BE2C (cell line): ENCODE measurements around the gene P2RY1.

Source experiments
- DNase-seq: peaks from one replicate; pipeline ENCODE4 v3.0.0-alpha.2; 2020
- H3K27me3 ChIP-seq: fragments of 250-450 bp; sonication (Bioruptor Pico); 2 replicates; pipeline ENCODE4 v1.5.1; 2020; ENCODE audit warnings: mild to moderate bottlenecking
- H3K36me3 ChIP-seq: fragments of 250-450 bp; sonication (Bioruptor Pico); 2 replicates; pipeline ENCODE4 v1.5.1; 2020; ENCODE audit warnings: mild to moderate bottlenecking
- H3K4me1 ChIP-seq: fragments of 250-450 bp; sonication (Bioruptor Pico); 2 replicates; pipeline ENCODE4 v1.5.1; 2020
- H3K4me3 ChIP-seq: 2 replicates; pipeline ENCODE4 v1.5.1; 2011; ENCODE audit warnings: low read depth, low read length
- H3K9me3 ChIP-seq: fragments of 250-450 bp; sonication (Bioruptor Pico); 2 replicates; pipeline ENCODE4 v1.5.1; 2020
- CTCF ChIP-seq: IDR thresholded peaks from 2 replicates; pipeline ENCODE4 v1.5.1; 2012; ENCODE audit warnings: mild to moderate bottlenecking, low read depth, low read length

P2RY1 gene

GRCh38 chr3:152826476-152826875 is 8.5 kb upstream of the P2RY1 start:
- Histone ChIP-seq H3K27me3 (0 out of 2 replicates have a peak, but pooled peaks cover under 1% of the 10 kb centered on the region), H3K4me3 (no peak overlapping the region), H3K9me3 (no peaks in the 10 kb centered on the region), H3K4me1 (no peaks in the 10 kb centered on the region), H3K36me3 (no peaks in the 10 kb centered on the region)
- TF ChIP-seq CTCF = no peak
- no peak for DNase-seq

- DNase-seq = no peak
- H3K4me3 ChIP-seq = no peak overlapping the region
- H3K27me3 ChIP-seq = 0 out of 2 replicates have a peak, but pooled peaks cover 2% of the 10 kb centered on the region
- TF ChIP-seq CTCF = no peak
- H3K36me3 ChIP-seq = no peaks in the 10 kb centered on the region
- H3K4me1 ChIP-seq = no peaks in the 10 kb centered on the region
- no peaks in the 10 kb centered on the region for H3K9me3 ChIP-seq
Observed at GRCh38 chr3:152827313-152827712, 7.6 kb upstream of the P2RY1 start.

GRCh38 chr3:152828075-152828840 is 6.7 kb upstream of the P2RY1 start:
- DNase-seq = no peak
- Histone ChIP-seq H3K9me3 (no peaks in the 10 kb centered on the region), H3K4me3 (no peak overlapping the region), H3K4me1 (no peaks in the 10 kb centered on the region), H3K36me3 (no peaks in the 10 kb centered on the region), H3K27me3 (peaks cover 7% of the 10 kb centered on the region)
- no peak for TF ChIP-seq CTCF

GRCh38 chr3:152830245-152830644 is 4.7 kb upstream of the P2RY1 start:
- no peak for TF ChIP-seq CTCF
- no peak overlapping the region for H3K4me3 ChIP-seq
- H3K4me1 ChIP-seq = no peaks in the 10 kb centered on the region
- H3K9me3 ChIP-seq = no peaks in the 10 kb centered on the region
- no peaks in the 10 kb centered on the region for H3K36me3 ChIP-seq
- H3K27me3 ChIP-seq = peaks cover 27% of the 10 kb centered on the region
- no peak for DNase-seq

- DNase-seq = no peak
- no peaks in the 10 kb centered on the region for H3K4me1 ChIP-seq
- H3K36me3 ChIP-seq = no peaks in the 10 kb centered on the region
- TF ChIP-seq CTCF = no peak
- H3K9me3 ChIP-seq = no peaks in the 10 kb centered on the region
- H3K4me3 ChIP-seq = no peak overlapping the region
- H3K27me3 ChIP-seq = peaks cover 45% of the 10 kb centered on the region
Observed at GRCh38 chr3:152832046-152832445, 2.9 kb upstream of the P2RY1 start.

GRCh38 chr3:152833089-152833488 is 1.8 kb upstream of the P2RY1 start:
- H3K4me1 ChIP-seq = no peaks in the 10 kb centered on the region
- DNase-seq = no peak
- H3K36me3 ChIP-seq = no peaks in the 10 kb centered on the region
- TF ChIP-seq CTCF = no peak
- H3K4me3 ChIP-seq = no peak overlapping the region
- H3K27me3 ChIP-seq = peaks cover 51% of the 10 kb centered on the region
- no peaks in the 10 kb centered on the region for H3K9me3 ChIP-seq
